Ovary (tissue), 9 donors: ENCODE results near the gene MYO5B. TPM values are rescaled to one million over a fixed set of nuclear protein-coding genes. Genes with fewer than 3 reads are reported as not detected.

Experiments used
- DNase-seq, 5 donors: peaks; one replicate each; pipeline ENCODE4 v3.0.0-alpha.2; 2019 to 2020
- H3K27ac ChIP-seq, 2 donors: fragments of 200-600 bp; one replicate each; pipeline versions ENCODE4 v1.5.1 to v1.8.0; 2019 to 2022
- H3K27me3 ChIP-seq: fragments of 200-600 bp; one replicate; pipeline ENCODE4 v1.8.0; 2022
- H3K36me3 ChIP-seq: fragments of 200-600 bp; sonication (generic); one replicate; pipeline ENCODE4 v1.5.1; 2019
- H3K4me1 ChIP-seq: one replicate; pipeline ENCODE4 v1.8.1; 2013; ENCODE audit warnings: mild to moderate bottlenecking, moderate library complexity; ENCODE audit not compliant: insufficient read depth
- H3K4me3 ChIP-seq: fragments of 200-600 bp; sonication (generic); one replicate; pipeline ENCODE4 v1.5.1; 2017
- H3K9me3 ChIP-seq, 2 donors: fragments of 200-600 bp in 1 of 2; sonication (generic) in 1 of 2; one replicate each; pipeline versions ENCODE4 v1.5.1 to v1.8.1; 2013 to 2019; ENCODE audit warnings: mild to moderate bottlenecking in 1 of 2, moderate library complexity in 1 of 2
- EP300 ChIP-seq: sonication (generic); formaldehyde crosslinking; IDR thresholded peaks from one replicate; pipeline ENCODE4 v1.6.1; 2017; ENCODE audit warnings: antibody characterized with exemption
- POLR2A ChIP-seq: fragments of 450-650 bp; IDR thresholded peaks from one replicate; pipeline ENCODE4 v1.6.1; 2017; ENCODE audit warnings: antibody characterized with exemption, mild to moderate bottlenecking, moderate library complexity
- WGBS, 3 donors: extraction: QIAGEN DNeasy Blood & Tissue Kit in 1 of 3; methylation state at CpG; one replicate each; pipeline versions ENCODE4 v1.1.5 to v1.1.7; 2013 to 2017; 5-methylcytosine and 5-hydroxymethylcytosine counted together
- intact Hi-C, 4 donors: fragments of 100-400 bp; cut with DNase I; formaldehyde crosslinking; loops; one replicate each; pipeline versions ENCODE4 v1.11.0 to v1.15.1; 2022 to 2023
- polyA plus RNA-seq, 2 donors: library from polyadenylated mRNA; stranded (reverse); fragments of 200-250 nt in 1 of 2; fragments of 350-450 nt in 1 of 2; fragmentation: Illumina TruSeq in 1 of 2; extraction: RNeasy Lipid Tissue Mini Kit (QIAGEN cat#74804) in 1 of 2; gene quantifications; one replicate each; pipeline ENCODE4 v1.2.3, GENCODE V29; 2013 to 2014
- total RNA-seq, 7 donors: library from RNA; depleted of rRNA in 2 of 7; stranded (reverse); fragments of >200 nt in 2 of 7; fragmentation: NEBNext Ultra II Directional in 3 of 7; extraction: Animal tissue kit (Norgen Biotek cat#: 25700) in 3 of 7; gene quantifications; one replicate each; pipeline versions ENCODE4 v1.1.0 to v1.2.4, GENCODE V29; 2016 to 2023
- TF ChIP-seq, protein P1 (sequence below), 3 donors: fragments of 450-650 bp in 2 of 3; fragments of 200-600 bp in 1 of 3; IDR thresholded peaks; one replicate each; pipeline versions ENCODE4 v1.5.1 to v1.8.0; 2016 to 2022; ENCODE audit warnings: antibody characterized with exemption in 3 of 3, mild to moderate bottlenecking in 1 of 3
- donor health status: DM: no; HTN: no; CAD: no; lungs with moderate emphysema.
- donor health status: DM: no; HTN: no; CAD: no.
- donor health status: Bipolar disorder and iron deficiency.
- donor health status: DM: yes; HTN: yes; CAD: no.
- donor health status: DM: no; HTN: no; CAD: no.
- donor health status: DM: yes; HTN: yes; CAD: no.

MYO5B gene
- total and polyA plus RNA-seq, 9 donors = 0.25 to 25.5 (median 1.5) TPM

DNA sequence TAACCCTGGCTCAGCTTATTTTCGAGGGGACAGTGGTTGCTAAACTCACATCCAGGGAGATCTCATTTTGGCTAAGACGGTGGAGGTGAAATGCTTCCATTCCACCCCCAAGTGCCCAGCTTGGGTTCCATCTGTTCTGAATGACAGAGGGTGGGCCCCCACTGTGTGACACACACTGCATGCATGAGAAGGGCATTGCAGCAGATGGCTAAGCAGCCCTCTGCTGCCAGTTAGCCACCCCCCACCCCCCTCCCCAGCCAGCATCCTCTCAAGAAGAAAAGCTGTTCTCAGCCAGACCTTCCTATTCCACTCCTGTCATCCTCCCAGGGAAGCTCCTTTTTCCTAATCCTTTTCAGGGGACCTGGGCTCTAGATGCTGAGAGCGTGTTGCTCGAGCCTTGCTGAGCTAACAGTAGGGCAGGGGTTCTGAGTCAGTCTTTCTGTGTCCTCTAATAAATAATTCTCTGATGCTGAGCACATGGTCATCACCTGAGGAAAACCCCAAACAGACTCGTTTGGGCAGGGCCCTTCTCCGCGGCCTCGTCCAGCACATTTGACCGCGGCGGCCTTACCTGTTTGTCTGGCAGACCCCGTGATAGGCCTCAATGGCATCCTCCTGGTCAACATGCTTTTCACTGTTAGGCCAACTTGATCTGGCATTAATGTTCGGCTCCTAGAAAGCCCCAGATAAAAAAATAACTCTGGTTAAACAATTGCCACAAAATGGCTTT lies 332.1 kb downstream of the MYO5B start:
- Histone ChIP-seq H3K27ac (no peak overlapping the region), H3K27me3 (no peaks in the 10 kb centered on the region), H3K4me3 (no peak overlapping the region), H3K9me3 (no peaks in the 10 kb centered on the region), H3K4me1 (no peaks in the 10 kb centered on the region), H3K36me3 (no peaks in the 10 kb centered on the region)
- intact Hi-C loops = no loop called here
- DNase-seq = no peak
- TF ChIP-seq POLR2A (no peak), EP300 (no peak)
- TF ChIP-seq, protein P1, sequence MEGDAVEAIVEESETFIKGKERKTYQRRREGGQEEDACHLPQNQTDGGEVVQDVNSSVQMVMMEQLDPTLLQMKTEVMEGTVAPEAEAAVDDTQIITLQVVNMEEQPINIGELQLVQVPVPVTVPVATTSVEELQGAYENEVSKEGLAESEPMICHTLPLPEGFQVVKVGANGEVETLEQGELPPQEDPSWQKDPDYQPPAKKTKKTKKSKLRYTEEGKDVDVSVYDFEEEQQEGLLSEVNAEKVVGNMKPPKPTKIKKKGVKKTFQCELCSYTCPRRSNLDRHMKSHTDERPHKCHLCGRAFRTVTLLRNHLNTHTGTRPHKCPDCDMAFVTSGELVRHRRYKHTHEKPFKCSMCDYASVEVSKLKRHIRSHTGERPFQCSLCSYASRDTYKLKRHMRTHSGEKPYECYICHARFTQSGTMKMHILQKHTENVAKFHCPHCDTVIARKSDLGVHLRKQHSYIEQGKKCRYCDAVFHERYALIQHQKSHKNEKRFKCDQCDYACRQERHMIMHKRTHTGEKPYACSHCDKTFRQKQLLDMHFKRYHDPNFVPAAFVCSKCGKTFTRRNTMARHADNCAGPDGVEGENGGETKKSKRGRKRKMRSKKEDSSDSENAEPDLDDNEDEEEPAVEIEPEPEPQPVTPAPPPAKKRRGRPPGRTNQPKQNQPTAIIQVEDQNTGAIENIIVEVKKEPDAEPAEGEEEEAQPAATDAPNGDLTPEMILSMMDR (IDR thresholded peaks at IDR 0.05) = no peak
- WGBS, 3 donors = 77 to 82% (median 80%) methylated on average over 13 of the region's 13 CpGs

DNA sequence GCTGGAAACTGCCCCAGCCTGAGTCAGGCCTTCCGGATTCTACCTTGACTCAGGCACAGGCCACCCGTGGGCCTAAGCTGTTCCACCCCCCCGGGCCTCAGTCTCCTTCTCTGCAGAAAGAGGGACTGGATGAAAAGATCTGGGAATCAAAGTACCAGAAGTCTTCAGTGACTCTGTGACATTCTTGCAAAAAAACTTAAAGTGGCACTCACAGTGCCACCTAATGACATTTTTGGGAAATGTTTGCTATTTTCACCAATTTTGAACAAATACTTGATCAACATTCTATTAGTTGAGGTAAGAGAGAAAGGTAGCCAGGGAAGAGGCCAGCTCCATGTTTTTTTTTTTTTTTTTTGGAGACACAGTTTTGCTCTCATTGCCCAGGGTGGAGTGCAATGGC lies 333.3 kb downstream of the MYO5B start:
- no peaks in the 10 kb centered on the region for H3K4me1 ChIP-seq
- H3K27ac ChIP-seq = no peak overlapping the region
- intact Hi-C loops = no loop called here
- no peak overlapping the region for H3K4me3 ChIP-seq
- TF ChIP-seq, protein P1 (IDR thresholded peaks at IDR 0.05) = peak in 1 of 3 donors; percentile 15
- TF ChIP-seq EP300 (no peak), POLR2A (no peak)
- no peaks in the 10 kb centered on the region for H3K27me3 ChIP-seq
- 63 to 69% (median 64%) methylated on average over 3 of the region's 3 CpGs for WGBS, 3 donors
- no peak for DNase-seq
- H3K9me3 ChIP-seq = no peaks in the 10 kb centered on the region
- no peaks in the 10 kb centered on the region for H3K36me3 ChIP-seq

DNA sequence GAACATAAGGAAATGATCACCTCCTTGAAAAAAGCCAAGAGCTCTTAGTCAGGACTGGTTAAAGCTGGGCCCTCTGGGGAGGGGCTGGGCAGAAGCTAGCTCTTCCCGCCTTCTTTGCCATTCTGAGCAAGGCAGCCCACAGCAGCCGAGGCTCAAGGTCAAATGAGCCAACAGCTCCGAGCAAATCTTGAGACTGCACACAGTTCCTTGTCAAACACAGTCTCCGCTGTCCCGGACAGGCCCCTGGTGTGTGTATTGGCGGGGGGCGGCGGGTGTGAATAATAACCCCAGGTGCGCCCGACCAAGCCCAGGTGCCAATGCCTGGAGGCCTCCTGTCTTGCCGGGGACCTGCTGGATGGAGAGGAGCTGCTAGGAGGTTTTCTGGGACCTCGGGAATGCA lies 335.2 kb downstream of the MYO5B start:
- no peaks in the 10 kb centered on the region for H3K36me3 ChIP-seq
- TF ChIP-seq EP300 = no peak
- TF ChIP-seq, protein P1 (IDR thresholded peaks at IDR 0.05) = no peak
- no peak for TF ChIP-seq POLR2A
- H3K27me3 ChIP-seq = no peaks in the 10 kb centered on the region
- no peaks in the 10 kb centered on the region for H3K4me1 ChIP-seq
- H3K9me3 ChIP-seq = no peaks in the 10 kb centered on the region
- 67 to 69% (median 68%) methylated on average over 12 of the region's 12 CpGs for WGBS, 3 donors
- H3K4me3 ChIP-seq = no peak overlapping the region
- no peak overlapping the region for H3K27ac ChIP-seq
- intact Hi-C loops = loop anchor here in 3 of 4 donors (5.0 to 10.0 kb wide), 3 partner anchors 302 to 347 kb away; no protein-coding TSS in a partner anchor
- no peak for DNase-seq

DNA sequence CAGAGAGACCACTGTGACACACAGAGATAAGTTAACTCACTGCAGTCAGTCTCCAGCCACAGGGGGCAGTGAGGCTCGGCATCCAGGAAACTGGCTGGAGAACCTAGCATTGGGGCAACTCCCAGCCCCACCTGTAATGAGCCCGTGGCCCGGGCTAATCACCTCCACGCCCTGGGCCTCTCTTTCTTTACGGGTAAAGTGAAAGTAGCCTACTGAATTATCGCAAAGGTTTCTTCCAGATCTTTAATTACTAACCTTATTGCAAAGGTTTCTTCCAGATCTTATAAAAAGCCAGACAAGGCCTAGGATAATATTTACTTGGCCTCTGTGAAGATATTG lies 336.0 kb downstream of the MYO5B start:
- H3K27me3 ChIP-seq = no peaks in the 10 kb centered on the region
- no peak overlapping the region for H3K27ac ChIP-seq
- no peaks in the 10 kb centered on the region for H3K9me3 ChIP-seq
- WGBS, 3 donors = 59 to 65% (median 63%) methylated on average over 6 of the region's 6 CpGs
- no peak overlapping the region for H3K4me3 ChIP-seq
- intact Hi-C loops = loop anchor here in 3 of 4 donors (5.0 to 10.0 kb wide), 3 partner anchors 302 to 347 kb away; no protein-coding TSS in a partner anchor
- TF ChIP-seq EP300 (no peak), POLR2A (no peak)
- TF ChIP-seq, protein P1 (IDR thresholded peaks at IDR 0.05) = no peak
- H3K36me3 ChIP-seq = no peaks in the 10 kb centered on the region
- H3K4me1 ChIP-seq = no peaks in the 10 kb centered on the region
- no peak for DNase-seq
